Loucy (cell line): ENCODE data around the gene LAMTOR4.

Experiments
- CTCF ChIP-seq: fragments of 200-600 bp; sonication (generic); conservative IDR thresholded peaks from 2 replicates; pipeline ENCODE4 v1.5.1; 2014; ENCODE audit warnings: mild to moderate bottlenecking, antibody characterized with exemption, low read length
- EZH2phosphoT487 ChIP-seq: fragments of 200-600 bp; IDR thresholded peaks from 2 replicates; pipeline ENCODE4 v1.6.1; 2018; ENCODE audit warnings: antibody characterized with exemption, mild to moderate bottlenecking, moderate library complexity, borderline replicate concordance

- TF ChIP-seq CTCF (no peak), EZH2phosphoT487 (no peak)
Observed at GRCh38 chr7:100107890-100108289, 40.8 kb upstream of the LAMTOR4 start.
